Liver (tissue), 9 donors: ENCODE data around the gene EDIL3. TPM values are rescaled to one million over a fixed set of nuclear protein-coding genes. Genes with fewer than 3 reads are reported as not detected.

Experiments used
- DNase-seq: peaks from one replicate; pipeline ENCODE4 v3.0.0-alpha.2; 2017; ENCODE audit warnings: low spot score
- H3K27ac ChIP-seq, 2 donors: one replicate each; pipeline ENCODE4 v1.7.0; 2013; ENCODE audit warnings: inconsistent platforms in 2 of 2, low read length in 2 of 2, control low read depth in 1 of 2, low read depth in 1 of 2, mild to moderate bottlenecking in 1 of 2
- H3K27me3 ChIP-seq, 4 donors: one replicate each; pipeline versions ENCODE4 v1.6.1 to v1.7.0; 2013; ENCODE audit warnings: low read length in 3 of 4, inconsistent platforms in 1 of 4, mild to moderate bottlenecking in 1 of 4, moderate library complexity in 1 of 4; ENCODE audit not compliant: control insufficient read depth in 4 of 4, insufficient read depth in 4 of 4
- H3K36me3 ChIP-seq, 4 donors: one replicate each; pipeline versions ENCODE4 v1.6.1 to v1.7.0; 2013; ENCODE audit warnings: low read length in 3 of 4, mild to moderate bottlenecking in 3 of 4, low read depth in 1 of 4, moderate library complexity in 1 of 4; ENCODE audit not compliant: control insufficient read depth in 4 of 4, insufficient read depth in 3 of 4
- H3K4me1 ChIP-seq, 4 donors: one replicate each; pipeline versions ENCODE4 v1.6.1 to v1.7.0; 2013; ENCODE audit warnings: low read length in 3 of 4, mild to moderate bottlenecking in 3 of 4, moderate library complexity in 1 of 4; ENCODE audit not compliant: control insufficient read depth in 4 of 4, insufficient read depth in 4 of 4
- H3K4me3 ChIP-seq, 3 donors: one replicate each; pipeline versions ENCODE4 v1.6.1 to v1.7.0; 2013; ENCODE audit warnings: low read length in 3 of 3, control low read depth in 1 of 3, low read depth in 1 of 3, mild to moderate bottlenecking in 1 of 3
- H3K9ac ChIP-seq, 2 donors: one replicate each; pipeline ENCODE4 v1.7.0; 2013; ENCODE audit warnings: low read length in 2 of 2, mild to moderate bottlenecking in 2 of 2, moderate library complexity in 2 of 2, control low read depth in 1 of 2, low read depth in 1 of 2
- H3K9me3 ChIP-seq, 4 donors: one replicate each; pipeline versions ENCODE4 v1.6.1 to v1.7.0; 2013; ENCODE audit warnings: low read length in 3 of 4; ENCODE audit not compliant: control insufficient read depth in 4 of 4
- EGR1 ChIP-seq, 2 donors: IDR thresholded peaks; 2 replicates each; pipeline ENCODE4 v1.6.1; 2016 to 2018; ENCODE audit warnings: antibody characterized with exemption in 2 of 2, low read depth in 2 of 2
- FOXA1 ChIP-seq: IDR thresholded peaks from 2 replicates; pipeline ENCODE4 v1.6.1; 2016; ENCODE audit warnings: antibody characterized with exemption
- FOXA2 ChIP-seq: IDR thresholded peaks from 2 replicates; pipeline ENCODE4 v1.6.1; 2016; ENCODE audit warnings: antibody characterized with exemption
- GABPA ChIP-seq, 2 donors: IDR thresholded peaks in 1 of 2; conservative IDR thresholded peaks in 1 of 2; 2 replicates each; pipeline ENCODE4 v1.6.1; 2016; ENCODE audit warnings: antibody characterized with exemption in 2 of 2, mild to moderate bottlenecking in 1 of 2, moderate library complexity in 1 of 2
- HNF4A ChIP-seq, 2 donors: conservative IDR thresholded peaks; 2 replicates each; pipeline ENCODE4 v1.6.1; 2016; ENCODE audit warnings: antibody characterized with exemption in 2 of 2, mild to moderate bottlenecking in 2 of 2
- HNF4G ChIP-seq: IDR thresholded peaks from 2 replicates; pipeline ENCODE4 v1.6.1; 2016; ENCODE audit warnings: antibody characterized with exemption
- JUND ChIP-seq, 2 donors: IDR thresholded peaks; 2 replicates each; pipeline ENCODE4 v1.6.1; 2016; ENCODE audit warnings: antibody characterized with exemption in 2 of 2
- NR2F2 ChIP-seq: IDR thresholded peaks from 2 replicates; pipeline ENCODE4 v1.6.1; 2016; ENCODE audit warnings: antibody characterized with exemption
- RAD21 ChIP-seq, 2 donors: IDR thresholded peaks; 2 replicates each; pipeline ENCODE4 v1.6.1; 2016; ENCODE audit warnings: antibody characterized with exemption in 2 of 2, mild to moderate bottlenecking in 2 of 2
- RXRA ChIP-seq, 2 donors: IDR thresholded peaks; 2 replicates each; pipeline ENCODE4 v1.6.1; 2017 to 2018; ENCODE audit warnings: antibody characterized with exemption in 2 of 2, mild to moderate bottlenecking in 1 of 2
- SP1 ChIP-seq: IDR thresholded peaks from 2 replicates; pipeline ENCODE4 v1.6.1; 2018; ENCODE audit warnings: antibody characterized with exemption, mild to moderate bottlenecking
- TAF1 ChIP-seq: conservative IDR thresholded peaks from 2 replicates; pipeline ENCODE4 v1.6.1; 2016; ENCODE audit warnings: antibody characterized with exemption, mild to moderate bottlenecking
- YY1 ChIP-seq: IDR thresholded peaks from 2 replicates; pipeline ENCODE4 v1.6.1; 2016; ENCODE audit warnings: antibody characterized with exemption, mild to moderate bottlenecking
- WGBS: extraction: QIAGEN DNeasy Blood & Tissue Kit; methylation state at CpG from one replicate; pipeline ENCODE4 v1.1.7; 2013; 5-methylcytosine and 5-hydroxymethylcytosine counted together
- polyA plus RNA-seq, 2 donors: library from polyadenylated mRNA; stranded (reverse) in 1 of 2; unstranded in 1 of 2; fragments of 200-250 nt in 1 of 2; fragments of >200 nt in 1 of 2; fragmentation: Nextera tagmentation in 1 of 2; extraction: Ambion mirVana in 1 of 2; gene quantifications; one replicate each; pipeline versions ENCODE4 v1.2.1 to v1.2.3, GENCODE V29; 2013 to 2015
- total RNA-seq, 2 donors: library from RNA; depleted of rRNA; stranded (reverse); fragments of >200 nt; gene quantifications; one replicate each; pipeline ENCODE4 v1.2.3, GENCODE V29; 2014
- TF ChIP-seq, protein P1 (sequence below): IDR thresholded peaks from 2 replicates; pipeline ENCODE4 v1.6.1; 2016; ENCODE audit warnings: antibody characterized with exemption
- TF ChIP-seq, protein P2 (sequence below): fragments of 150-350 bp; IDR thresholded peaks from 2 replicates; pipeline ENCODE4 v1.5.1; 2017; ENCODE audit warnings: improper control_type of control experiment, low read depth, low read length; ENCODE audit not compliant: missing input control
- TF ChIP-seq, protein P3 (sequence below): IDR thresholded peaks from 2 replicates; pipeline ENCODE4 v1.6.1; 2016; ENCODE audit warnings: antibody characterized with exemption
- TF ChIP-seq, protein P4 (sequence below): IDR thresholded peaks from 2 replicates; pipeline ENCODE4 v1.6.1; 2016; ENCODE audit warnings: antibody characterized with exemption, mild to moderate bottlenecking
- donor health status: healthy.
- donor health status: healthy.
- donor health status: healthy.
- donor health status: healthy.
- donor health status: healthy.

EDIL3 gene
- total and polyA plus RNA-seq, 4 donors: 0.33 to 12.0 (median 0.76) TPM

DNA sequence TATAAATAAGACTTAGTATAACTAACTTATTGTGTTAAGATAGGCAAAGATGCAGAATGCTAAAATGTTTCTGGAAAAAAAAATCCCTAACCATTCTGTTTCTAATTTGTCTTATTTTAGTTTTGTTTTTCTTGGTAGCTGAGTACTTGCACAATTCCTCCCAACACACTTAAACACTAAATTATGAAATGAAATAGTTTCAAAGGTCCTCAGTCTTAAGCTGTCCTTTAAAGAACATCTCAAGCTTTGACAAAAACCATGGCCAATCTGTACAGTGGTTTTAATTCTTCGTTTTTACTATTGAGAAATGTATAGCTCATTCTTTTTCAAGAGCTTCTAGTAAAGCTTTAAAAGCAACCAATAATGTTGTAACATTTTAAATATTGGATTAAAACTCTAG is 171.5 kb downstream of the EDIL3 start:
- H3K4me3 ChIP-seq: no peak overlapping the region
- DNase-seq: no peak
- WGBS: 57% methylated on average over 1 of the region's 1 CpG
- H3K27ac ChIP-seq: no peak overlapping the region
- no peaks in the 10 kb centered on the region for H3K4me1 ChIP-seq
- no peaks in the 10 kb centered on the region for H3K36me3 ChIP-seq
- TF ChIP-seq FOXA1: no peak
- TF ChIP-seq, protein P1, sequence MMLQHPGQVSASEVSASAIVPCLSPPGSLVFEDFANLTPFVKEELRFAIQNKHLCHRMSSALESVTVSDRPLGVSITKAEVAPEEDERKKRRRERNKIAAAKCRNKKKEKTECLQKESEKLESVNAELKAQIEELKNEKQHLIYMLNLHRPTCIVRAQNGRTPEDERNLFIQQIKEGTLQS: no peak
- no peak for TF ChIP-seq FOXA2
- TF ChIP-seq HNF4A (conservative IDR thresholded peaks at IDR 0.05): no peak
- TF ChIP-seq SP1: no peak
- TF ChIP-seq HNF4G: no peak
- TF ChIP-seq JUND (IDR thresholded peaks at IDR 0.05): no peak
- TF ChIP-seq GABPA (IDR thresholded peaks at IDR 0.05 in 1 of 2, conservative IDR thresholded peaks at IDR 0.05 in 1 of 2): no peak
- TF ChIP-seq RAD21 (IDR thresholded peaks at IDR 0.05): no peak
- TF ChIP-seq, protein P2, sequence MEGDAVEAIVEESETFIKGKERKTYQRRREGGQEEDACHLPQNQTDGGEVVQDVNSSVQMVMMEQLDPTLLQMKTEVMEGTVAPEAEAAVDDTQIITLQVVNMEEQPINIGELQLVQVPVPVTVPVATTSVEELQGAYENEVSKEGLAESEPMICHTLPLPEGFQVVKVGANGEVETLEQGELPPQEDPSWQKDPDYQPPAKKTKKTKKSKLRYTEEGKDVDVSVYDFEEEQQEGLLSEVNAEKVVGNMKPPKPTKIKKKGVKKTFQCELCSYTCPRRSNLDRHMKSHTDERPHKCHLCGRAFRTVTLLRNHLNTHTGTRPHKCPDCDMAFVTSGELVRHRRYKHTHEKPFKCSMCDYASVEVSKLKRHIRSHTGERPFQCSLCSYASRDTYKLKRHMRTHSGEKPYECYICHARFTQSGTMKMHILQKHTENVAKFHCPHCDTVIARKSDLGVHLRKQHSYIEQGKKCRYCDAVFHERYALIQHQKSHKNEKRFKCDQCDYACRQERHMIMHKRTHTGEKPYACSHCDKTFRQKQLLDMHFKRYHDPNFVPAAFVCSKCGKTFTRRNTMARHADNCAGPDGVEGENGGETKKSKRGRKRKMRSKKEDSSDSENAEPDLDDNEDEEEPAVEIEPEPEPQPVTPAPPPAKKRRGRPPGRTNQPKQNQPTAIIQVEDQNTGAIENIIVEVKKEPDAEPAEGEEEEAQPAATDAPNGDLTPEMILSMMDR: no peak
- TF ChIP-seq, protein P3, sequence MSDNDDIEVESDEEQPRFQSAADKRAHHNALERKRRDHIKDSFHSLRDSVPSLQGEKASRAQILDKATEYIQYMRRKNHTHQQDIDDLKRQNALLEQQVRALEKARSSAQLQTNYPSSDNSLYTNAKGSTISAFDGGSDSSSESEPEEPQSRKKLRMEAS: no peak
- H3K9ac ChIP-seq: no peak overlapping the region
- no peaks in the 10 kb centered on the region for H3K27me3 ChIP-seq
- no peaks in the 10 kb centered on the region for H3K9me3 ChIP-seq

DNA sequence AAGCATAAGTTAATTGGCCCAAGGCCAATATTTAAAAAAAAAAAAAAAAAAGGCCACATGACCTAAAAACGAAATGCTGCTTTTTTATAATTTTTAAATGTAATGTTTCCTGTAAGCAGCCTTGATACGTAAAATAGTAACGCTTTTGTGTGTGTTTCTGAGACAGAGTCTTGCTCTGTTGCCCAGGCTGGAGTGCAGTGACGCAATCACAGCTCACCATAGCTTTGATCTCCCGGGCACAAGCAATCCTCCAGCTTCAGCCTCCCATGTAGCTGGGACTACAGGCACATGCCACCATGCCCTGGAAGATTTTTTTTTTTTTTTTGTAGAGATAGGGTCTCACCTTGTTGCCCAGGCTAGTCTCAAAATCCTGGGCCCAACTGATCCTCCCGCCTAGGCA is 179.9 kb downstream of the EDIL3 start:
- no peak overlapping the region for H3K27ac ChIP-seq
- H3K36me3 ChIP-seq: no peaks in the 10 kb centered on the region
- H3K9ac ChIP-seq: no peak overlapping the region
- no peaks in the 10 kb centered on the region for H3K9me3 ChIP-seq
- TF ChIP-seq, protein P2: no peak
- TF ChIP-seq SP1 (no peak), FOXA1 (no peak), JUND (IDR thresholded peaks at IDR 0.05) (no peak), HNF4G (no peak), EGR1 (IDR thresholded peaks at IDR 0.05; ENCODE audit: low read depth in 2 of 2) (no peak), RAD21 (IDR thresholded peaks at IDR 0.05) (no peak), NR2F2 (no peak), FOXA2 (no peak), TAF1 (no peak), YY1 (no peak), GABPA (IDR thresholded peaks at IDR 0.05 in 1 of 2, conservative IDR thresholded peaks at IDR 0.05 in 1 of 2) (no peak), RXRA (IDR thresholded peaks at IDR 0.05) (no peak), HNF4A (conservative IDR thresholded peaks at IDR 0.05) (no peak)
- TF ChIP-seq, protein P3: no peak
- TF ChIP-seq, protein P4, sequence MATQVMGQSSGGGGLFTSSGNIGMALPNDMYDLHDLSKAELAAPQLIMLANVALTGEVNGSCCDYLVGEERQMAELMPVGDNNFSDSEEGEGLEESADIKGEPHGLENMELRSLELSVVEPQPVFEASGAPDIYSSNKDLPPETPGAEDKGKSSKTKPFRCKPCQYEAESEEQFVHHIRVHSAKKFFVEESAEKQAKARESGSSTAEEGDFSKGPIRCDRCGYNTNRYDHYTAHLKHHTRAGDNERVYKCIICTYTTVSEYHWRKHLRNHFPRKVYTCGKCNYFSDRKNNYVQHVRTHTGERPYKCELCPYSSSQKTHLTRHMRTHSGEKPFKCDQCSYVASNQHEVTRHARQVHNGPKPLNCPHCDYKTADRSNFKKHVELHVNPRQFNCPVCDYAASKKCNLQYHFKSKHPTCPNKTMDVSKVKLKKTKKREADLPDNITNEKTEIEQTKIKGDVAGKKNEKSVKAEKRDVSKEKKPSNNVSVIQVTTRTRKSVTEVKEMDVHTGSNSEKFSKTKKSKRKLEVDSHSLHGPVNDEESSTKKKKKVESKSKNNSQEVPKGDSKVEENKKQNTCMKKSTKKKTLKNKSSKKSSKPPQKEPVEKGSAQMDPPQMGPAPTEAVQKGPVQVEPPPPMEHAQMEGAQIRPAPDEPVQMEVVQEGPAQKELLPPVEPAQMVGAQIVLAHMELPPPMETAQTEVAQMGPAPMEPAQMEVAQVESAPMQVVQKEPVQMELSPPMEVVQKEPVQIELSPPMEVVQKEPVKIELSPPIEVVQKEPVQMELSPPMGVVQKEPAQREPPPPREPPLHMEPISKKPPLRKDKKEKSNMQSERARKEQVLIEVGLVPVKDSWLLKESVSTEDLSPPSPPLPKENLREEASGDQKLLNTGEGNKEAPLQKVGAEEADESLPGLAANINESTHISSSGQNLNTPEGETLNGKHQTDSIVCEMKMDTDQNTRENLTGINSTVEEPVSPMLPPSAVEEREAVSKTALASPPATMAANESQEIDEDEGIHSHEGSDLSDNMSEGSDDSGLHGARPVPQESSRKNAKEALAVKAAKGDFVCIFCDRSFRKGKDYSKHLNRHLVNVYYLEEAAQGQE: no peak
- H3K27me3 ChIP-seq: no peaks in the 10 kb centered on the region
- 71% methylated on average over 6 of the region's 6 CpGs for WGBS
- no peaks in the 10 kb centered on the region for H3K4me1 ChIP-seq
- no peak overlapping the region for H3K4me3 ChIP-seq
- no peak for DNase-seq
